ENCODE results near the gene GPR84.

Gene GPR84

GRCh38 chr12:54364413-54364812 is at the start of gene GPR84:
Gene GPR84 (minus strand): TSS chr12:54364486. CDS start chr12:54363851, 635 bp downstream.
- ChIA-PET POLR2A (no interaction called here), CTCF (no interaction called here)
- H3K4me3 ChIP-seq (ENCODE audit: low read depth, low read length): no peak within 1 kb of the TSS
- no peak for DNase-seq (ENCODE audit: low read depth, low spot score)
- TF ChIP-seq CTCF (IDR thresholded peaks at IDR 0.05; ENCODE audit: insufficient read depth, low read length, missing control alignments): no peak

DNA sequence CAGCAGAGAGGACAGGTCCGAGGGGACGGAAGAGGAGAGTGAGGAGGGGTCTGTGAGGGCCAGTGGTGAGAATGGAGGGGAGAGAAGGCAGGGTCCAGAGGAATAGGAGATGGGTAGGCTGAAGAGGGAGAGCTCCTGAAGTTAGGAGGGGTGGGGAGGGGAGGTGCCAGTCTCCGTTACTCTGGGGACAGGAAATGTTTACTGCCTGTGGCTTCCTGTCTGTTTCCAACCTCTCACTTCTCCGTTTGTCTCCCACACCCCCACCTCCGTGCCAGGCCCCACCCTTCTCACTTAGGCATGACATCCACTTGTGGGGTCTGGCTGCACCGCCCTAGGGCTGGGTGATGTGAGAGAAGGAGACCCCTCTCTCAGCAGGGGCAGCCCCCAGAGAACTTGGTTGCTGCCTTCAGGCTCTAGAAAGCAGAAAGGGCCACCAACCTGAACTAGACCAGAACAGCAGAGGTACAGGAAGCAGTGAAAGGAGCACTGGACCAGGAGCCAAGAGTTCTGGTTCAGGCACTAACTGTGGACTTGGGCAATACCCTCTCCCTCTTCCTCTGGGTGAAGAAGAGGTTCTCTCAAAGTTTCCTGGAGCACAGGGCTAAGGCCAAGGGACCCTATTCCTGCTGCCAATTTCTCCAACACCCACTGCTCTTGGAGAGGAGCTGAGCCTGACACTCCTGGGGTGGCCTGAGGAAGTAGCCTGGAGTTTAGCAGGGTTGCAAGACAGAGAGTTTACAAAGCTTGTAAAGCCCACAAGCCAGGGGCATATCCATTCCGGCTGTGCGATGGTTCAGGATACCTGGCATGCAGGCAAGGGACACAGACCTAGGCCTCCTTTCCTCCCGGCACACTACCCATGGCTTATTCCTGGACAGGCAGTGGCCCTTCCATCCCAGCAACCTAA is 49.3 kb upstream of the GPR84 start:
- CTCF ChIA-PET: interaction anchor here (0.7 to 14.7 kb wide), 10 partner anchors 13 to 49 kb away, joined by 3 to 501 read pairs (median 6); no protein-coding TSS in a partner anchor
- TF ChIP-seq CTCF (IDR thresholded peaks at IDR 0.05; ENCODE audit: insufficient read depth, low read length, missing control alignments): no peak

DNA sequence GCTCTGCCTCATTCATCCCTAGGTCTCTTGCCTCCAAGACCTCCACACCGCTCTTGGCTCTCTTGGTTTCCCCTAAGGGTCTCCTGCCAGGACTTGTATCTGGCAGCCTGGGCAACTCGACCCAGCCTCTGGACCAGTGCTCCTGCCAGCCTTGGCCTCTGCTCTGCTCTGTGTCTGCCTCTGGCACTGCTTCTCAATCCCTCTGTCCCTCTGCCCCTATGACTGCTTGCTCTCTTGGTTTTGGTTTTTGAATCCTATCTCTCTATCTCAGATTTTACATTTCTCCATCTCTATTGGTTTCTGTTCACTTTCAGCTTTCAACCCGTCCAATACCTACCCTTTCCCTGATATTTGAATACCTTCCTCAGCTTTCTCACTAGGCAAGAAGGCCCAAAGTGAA is 48.5 kb upstream of the GPR84 start:
- no peak for DNase-seq (ENCODE audit: low read depth, low spot score)
- no peak overlapping the region for H3K4me3 ChIP-seq (ENCODE audit: low read depth, low read length)
- ChIA-PET POLR2A (interaction anchor here (2.0 to 3.0 kb wide), 2 partner anchors 12 to 19 kb away, joined by 6 to 35 read pairs; no protein-coding TSS in a partner anchor), CTCF (interaction anchor here (0.7 to 14.7 kb wide), 10 partner anchors 12 to 50 kb away, joined by 3 to 501 read pairs (median 8); no protein-coding TSS in a partner anchor)
- no peak for TF ChIP-seq CTCF (IDR thresholded peaks at IDR 0.05; ENCODE audit: insufficient read depth, low read length, missing control alignments)

More for the DNA sequence above, 49.3 kb upstream of the GPR84 start:
- POLR2A ChIA-PET: interaction anchor here (3.0 kb wide), 1 partner anchor 13 kb away, joined by 35 read pairs; no protein-coding TSS in a partner anchor
- no peak for DNase-seq (ENCODE audit: low read depth, low spot score)
- peak overlapping the region; percentile 6 for H3K4me3 ChIP-seq (ENCODE audit: low read depth, low read length)

- DNase-seq (ENCODE audit: low read depth, low spot score): no peak
- POLR2A ChIA-PET: interaction anchor here (0.6 to 3.0 kb wide), 4 partner anchors 11 to 424 kb away, joined by 3 to 35 read pairs (median 4); no protein-coding TSS in a partner anchor
- CTCF ChIA-PET: interaction anchor here (0.9 to 14.7 kb wide), 11 partner anchors 12 to 50 kb away, joined by 3 to 501 read pairs (median 7); no protein-coding TSS in a partner anchor
- TF ChIP-seq CTCF (IDR thresholded peaks at IDR 0.05; ENCODE audit: insufficient read depth, low read length, missing control alignments): no peak
- H3K4me3 ChIP-seq (ENCODE audit: low read depth, low read length): no peak overlapping the region
Observed at GRCh38 chr12:54412348-54412747, 48.1 kb upstream of the GPR84 start.

DNA sequence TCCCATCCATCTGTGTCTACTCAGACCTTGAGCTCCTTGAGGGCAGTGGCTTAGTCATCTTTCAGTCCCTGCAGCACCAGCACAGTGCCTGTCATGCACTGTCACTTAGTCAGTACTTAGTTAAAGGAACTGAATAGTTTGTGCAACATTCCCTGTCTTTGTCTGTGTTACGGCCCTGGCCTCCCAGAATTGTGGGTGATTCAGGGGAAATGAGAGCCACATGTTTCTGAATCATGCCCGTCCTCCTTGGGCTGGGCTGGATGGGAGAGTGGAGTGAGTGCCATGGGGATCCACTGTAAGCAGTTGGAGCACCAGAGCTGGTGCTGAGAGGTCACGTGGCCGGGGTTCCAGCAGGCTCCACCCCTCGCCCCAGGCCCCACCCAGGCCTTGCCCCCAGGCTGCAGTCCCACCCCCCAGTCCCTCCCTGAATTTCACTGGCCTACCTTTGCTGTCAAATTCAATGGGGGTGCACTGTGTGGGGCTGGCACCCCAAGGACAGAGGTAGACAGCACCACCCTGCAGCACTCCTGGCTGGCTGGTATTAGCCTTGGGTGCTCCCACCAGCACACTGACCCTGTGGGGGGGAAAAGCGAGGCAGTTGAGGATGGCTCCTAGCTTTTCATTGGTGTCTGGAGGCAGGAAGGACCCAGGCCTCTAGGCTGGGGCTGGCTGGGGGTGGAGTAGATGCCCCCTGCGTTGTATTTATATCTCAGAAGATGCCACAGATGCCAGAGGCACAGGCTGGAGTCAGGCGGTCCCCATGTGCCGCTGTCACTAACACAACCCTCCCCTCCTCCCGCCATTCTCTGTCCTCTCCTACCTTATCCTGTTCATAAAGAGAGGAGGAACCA is 47.3 kb upstream of the GPR84 start:
- no peak overlapping the region for H3K4me3 ChIP-seq (ENCODE audit: low read depth, low read length)
- no peak for TF ChIP-seq CTCF (IDR thresholded peaks at IDR 0.05; ENCODE audit: insufficient read depth, low read length, missing control alignments)
- ChIA-PET POLR2A (interaction anchor here (0.6 to 3.0 kb wide), 11 partner anchors 9 to 1563 kb away, joined by 3 to 35 read pairs (median 3); partner anchors contain the start of genes CBX5 and HNRNPA1), CTCF (interaction anchor here (0.8 to 14.7 kb wide), 10 partner anchors 11 to 51 kb away, joined by 3 to 501 read pairs (median 7); no protein-coding TSS in a partner anchor)
- DNase-seq (ENCODE audit: low read depth, low spot score): peak; percentile 77
